Measurements from ENCODE around the gene WNT7B.

The WNT7B gene

GRCh38 chr22:45932071-45932470 is 44.9 kb downstream of the WNT7B start:
- Histone ChIP-seq H3K4me3 (ENCODE audit: low read depth, low read length) (no peak overlapping the region), H3K27ac (no peak overlapping the region), H3K27me3 (replicated peaks) (no peaks in the 10 kb centered on the region), H3K36me3 (replicated peaks) (no peaks in the 10 kb centered on the region)
- in situ Hi-C loops (cut with HindIII; ENCODE audit: low pct_ligation_motif_present, low sequenced_read_pairs) = no loop called here
- DNase-seq = no peak
- TF ChIP-seq CTCF (IDR thresholded peaks at IDR 0.05; ENCODE audit: low read depth, low read length, missing control alignments) = no peak

DNA sequence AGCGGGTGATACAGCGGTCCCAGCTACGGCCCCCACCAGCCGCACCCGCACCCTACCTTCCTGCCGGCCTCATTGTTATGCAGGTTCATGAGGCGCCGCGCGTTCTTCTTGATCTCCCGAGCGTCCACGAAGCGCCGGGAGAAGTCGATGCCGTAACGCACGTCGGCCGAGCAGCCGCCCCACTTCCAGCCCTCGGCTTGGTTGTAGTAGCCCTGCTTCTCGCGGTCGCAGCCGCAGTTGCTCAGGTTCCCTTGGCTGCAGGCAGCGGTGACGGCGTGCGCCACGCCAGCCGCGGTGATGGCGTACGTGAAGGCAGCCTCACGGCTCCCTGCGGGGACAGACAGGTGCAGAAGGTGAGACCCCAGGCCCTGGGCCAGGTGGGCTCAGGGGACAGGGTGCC is 45.9 kb downstream of the WNT7B start:
- DNase-seq = no peak
- no peaks in the 10 kb centered on the region for H3K36me3 ChIP-seq (replicated peaks)

GRCh38 chr22:45930324-45930723 is 46.6 kb downstream of the WNT7B start:
- in situ Hi-C loops (cut with HindIII; ENCODE audit: low pct_ligation_motif_present, low sequenced_read_pairs) = no loop called here
- TF ChIP-seq CTCF (IDR thresholded peaks at IDR 0.05; ENCODE audit: low read depth, low read length, missing control alignments) = no peak
- no peak overlapping the region for H3K4me3 ChIP-seq (ENCODE audit: low read depth, low read length)

More for the DNA sequence above, 45.9 kb downstream of the WNT7B start:
- H3K27me3 ChIP-seq (replicated peaks) = no peaks in the 10 kb centered on the region
- in situ Hi-C loops (cut with HindIII; ENCODE audit: low pct_ligation_motif_present, low sequenced_read_pairs) = no loop called here
- no peak overlapping the region for H3K4me3 ChIP-seq (ENCODE audit: low read depth, low read length)
- no peak for TF ChIP-seq CTCF (IDR thresholded peaks at IDR 0.05; ENCODE audit: low read depth, low read length, missing control alignments)
- no peak overlapping the region for H3K27ac ChIP-seq

GRCh38 chr22:45929649-45930048 is 47.3 kb downstream of the WNT7B start:
- no peak for DNase-seq
- no peak for TF ChIP-seq CTCF (IDR thresholded peaks at IDR 0.05; ENCODE audit: low read depth, low read length, missing control alignments)
- in situ Hi-C loops (cut with HindIII; ENCODE audit: low pct_ligation_motif_present, low sequenced_read_pairs) = no loop called here
- Histone ChIP-seq H3K27me3 (replicated peaks) (no peaks in the 10 kb centered on the region), H3K27ac (no peak overlapping the region), H3K4me3 (ENCODE audit: low read depth, low read length) (no peak overlapping the region), H3K36me3 (replicated peaks) (no peaks in the 10 kb centered on the region)

More at GRCh38 chr22:45930324-45930723, 46.6 kb downstream of the WNT7B start:
- no peaks in the 10 kb centered on the region for H3K36me3 ChIP-seq (replicated peaks)
- DNase-seq = no peak
- no peaks in the 10 kb centered on the region for H3K27me3 ChIP-seq (replicated peaks)
- no peak overlapping the region for H3K27ac ChIP-seq

DNA sequence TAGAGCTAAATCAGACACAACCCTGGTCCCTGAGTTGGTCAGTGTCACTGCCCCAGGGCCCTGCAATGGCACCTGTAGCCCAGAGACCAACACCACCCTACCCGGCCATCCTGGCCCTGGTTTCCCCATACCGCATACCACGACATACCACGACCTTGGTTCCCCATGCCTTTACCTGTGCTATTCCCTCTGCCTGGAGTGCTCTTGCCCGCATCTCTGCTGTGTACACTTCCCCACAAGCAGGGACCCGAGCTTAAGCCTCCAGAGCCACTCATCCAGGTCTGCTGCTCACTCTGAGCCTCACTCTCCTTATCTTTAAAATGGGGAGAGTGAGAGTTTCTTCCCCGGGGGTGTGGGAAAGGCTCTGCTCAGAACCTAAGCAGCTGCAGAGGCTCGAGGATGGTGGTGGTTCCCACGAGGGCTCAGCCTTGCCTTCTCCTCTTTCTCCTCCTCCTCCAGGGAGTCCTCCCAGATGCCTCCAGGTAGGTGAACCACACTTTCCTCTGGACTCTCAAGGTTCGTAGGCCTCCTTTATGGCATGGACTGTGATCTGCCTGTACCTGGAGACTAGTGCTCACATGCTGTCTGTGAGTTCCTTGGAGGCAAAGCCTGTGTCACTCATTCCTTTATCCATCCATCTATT is 48.1 kb downstream of the WNT7B start:
- no peaks in the 10 kb centered on the region for H3K36me3 ChIP-seq (replicated peaks)
- no peak for DNase-seq
- in situ Hi-C loops (cut with HindIII; ENCODE audit: low pct_ligation_motif_present, low sequenced_read_pairs) = no loop called here
- H3K4me3 ChIP-seq (ENCODE audit: low read depth, low read length) = no peak overlapping the region
- no peak overlapping the region for H3K27ac ChIP-seq
- no peaks in the 10 kb centered on the region for H3K27me3 ChIP-seq (replicated peaks)
- no peak for TF ChIP-seq CTCF (IDR thresholded peaks at IDR 0.05; ENCODE audit: low read depth, low read length, missing control alignments)

GRCh38 chr22:45927059-45927458 is 49.9 kb downstream of the WNT7B start:
- no peak overlapping the region for H3K4me3 ChIP-seq (ENCODE audit: low read depth, low read length)
- H3K27me3 ChIP-seq (replicated peaks) = no peaks in the 10 kb centered on the region
- H3K27ac ChIP-seq = no peak overlapping the region
- DNase-seq = no peak
- in situ Hi-C loops (cut with HindIII; ENCODE audit: low pct_ligation_motif_present, low sequenced_read_pairs) = no loop called here
- no peaks in the 10 kb centered on the region for H3K36me3 ChIP-seq (replicated peaks)
- no peak for TF ChIP-seq CTCF (IDR thresholded peaks at IDR 0.05; ENCODE audit: low read depth, low read length, missing control alignments)

Measured in brain microvascular endothelial cell (primary cell).